Globus pallidus (tissue), 1 donor: ENCODE data around the gene CMTM6.
"Not testable (repeated sequence)": the region's sequence is repeated elsewhere in the genome, so short reads cannot be mapped to it uniquely, and the experiment has no call there.

Experiments used
- DNase-seq: peaks from one replicate; pipeline ENCODE4 v3.0.0-alpha.2; 2015; ENCODE audit warnings: low spot score

Gene CMTM6

DNA sequence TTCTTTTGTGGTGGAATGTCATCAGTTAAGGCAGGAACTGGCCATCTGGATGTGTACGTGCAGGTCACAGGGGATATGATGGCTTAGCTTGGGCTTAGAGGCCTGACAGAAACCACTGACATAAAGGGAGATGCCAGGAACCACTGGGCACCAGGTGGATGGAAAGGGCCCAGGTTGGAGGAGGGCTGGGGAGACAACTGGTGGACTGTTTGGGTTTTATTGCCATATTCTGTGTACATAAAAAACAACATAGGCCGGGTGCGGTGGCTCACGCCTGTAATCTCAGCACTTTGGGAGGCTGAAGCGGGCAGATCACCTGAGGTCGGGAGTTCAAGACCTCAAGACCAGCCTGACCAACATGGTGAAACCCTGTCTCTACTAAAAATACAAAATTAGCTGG is 35.8 kb downstream of the CMTM6 start:
- not testable (repeated sequence) for DNase-seq

DNA sequence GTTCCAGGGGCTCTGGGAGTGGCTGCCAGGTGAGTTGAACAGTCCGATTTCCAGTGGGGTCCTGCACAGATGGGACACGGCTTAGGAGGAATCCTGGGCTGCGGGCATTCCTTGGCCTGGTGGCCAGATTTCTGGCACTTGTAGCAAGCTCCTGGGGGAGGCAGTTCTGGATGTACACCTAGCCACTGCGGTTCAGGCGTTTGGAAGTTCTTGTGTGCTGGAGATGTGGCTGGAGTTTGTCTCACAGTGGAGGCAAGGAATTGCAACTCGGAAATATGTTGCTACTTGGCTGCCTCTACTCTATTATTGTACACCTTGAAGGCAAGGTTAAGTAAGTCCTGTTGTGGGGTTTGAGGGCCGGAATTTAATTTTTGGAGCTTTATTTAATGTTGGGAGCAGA is 37.9 kb downstream of the CMTM6 start:
- not testable (repeated sequence) for DNase-seq

DNA sequence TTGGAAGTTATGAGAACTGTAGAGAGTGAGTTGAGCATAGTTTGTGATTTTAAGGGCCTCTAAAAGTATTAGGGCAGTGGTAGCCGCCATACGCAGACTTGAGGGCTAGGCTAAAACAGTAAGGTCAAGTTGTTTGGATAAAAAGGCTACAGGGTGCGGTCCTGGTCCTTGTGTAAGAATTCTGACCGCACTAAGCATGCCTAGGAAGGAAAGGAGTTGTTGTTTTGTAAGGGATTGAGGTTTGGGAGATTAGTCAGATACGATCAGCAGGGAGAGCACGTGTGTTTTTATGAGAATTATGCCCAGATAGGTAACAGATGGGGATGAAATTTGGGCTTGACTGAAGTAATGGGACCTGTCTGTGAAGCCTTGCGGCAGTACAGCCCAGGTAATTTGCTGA is 39.2 kb downstream of the CMTM6 start:
- DNase-seq = not testable (repeated sequence)

DNA sequence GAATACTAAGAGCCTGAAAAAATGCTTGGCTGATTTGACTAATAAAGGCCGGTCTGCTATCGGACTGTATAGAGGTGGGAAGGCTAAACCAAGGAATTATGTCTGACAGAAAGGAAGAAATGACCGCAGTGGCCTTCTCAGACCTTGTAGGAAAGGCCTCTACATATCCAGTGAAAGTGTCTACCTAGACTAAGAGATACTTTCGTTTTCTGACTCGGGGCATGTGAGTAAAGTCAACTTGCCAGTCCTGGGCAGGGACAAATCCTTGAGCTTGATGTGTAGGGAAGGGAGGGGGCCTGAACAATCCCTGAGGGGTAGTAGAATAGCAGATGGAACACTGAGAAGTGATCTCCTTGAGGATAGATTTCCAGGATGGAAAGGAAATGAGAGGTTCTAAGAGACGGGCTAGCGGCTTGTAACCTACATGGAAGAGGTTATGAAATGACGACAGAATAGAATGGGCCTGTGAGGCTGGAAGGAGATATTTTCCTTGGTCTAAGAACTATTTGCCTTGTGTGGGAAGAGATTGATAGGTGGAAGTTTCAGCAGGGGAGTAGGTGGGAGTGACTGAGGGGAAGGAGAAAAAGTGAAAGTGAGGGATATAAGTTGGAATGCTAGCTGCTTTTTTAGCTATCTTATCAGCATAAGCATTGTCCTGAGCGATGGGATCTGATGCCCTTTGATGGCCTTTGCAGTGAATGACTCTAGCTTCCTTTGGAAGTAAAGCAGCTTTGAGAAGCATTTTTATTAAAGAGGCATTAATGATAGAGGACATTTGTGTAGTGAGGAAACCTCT is 40.3 kb downstream of the CMTM6 start:
- not testable (repeated sequence) for DNase-seq

DNA sequence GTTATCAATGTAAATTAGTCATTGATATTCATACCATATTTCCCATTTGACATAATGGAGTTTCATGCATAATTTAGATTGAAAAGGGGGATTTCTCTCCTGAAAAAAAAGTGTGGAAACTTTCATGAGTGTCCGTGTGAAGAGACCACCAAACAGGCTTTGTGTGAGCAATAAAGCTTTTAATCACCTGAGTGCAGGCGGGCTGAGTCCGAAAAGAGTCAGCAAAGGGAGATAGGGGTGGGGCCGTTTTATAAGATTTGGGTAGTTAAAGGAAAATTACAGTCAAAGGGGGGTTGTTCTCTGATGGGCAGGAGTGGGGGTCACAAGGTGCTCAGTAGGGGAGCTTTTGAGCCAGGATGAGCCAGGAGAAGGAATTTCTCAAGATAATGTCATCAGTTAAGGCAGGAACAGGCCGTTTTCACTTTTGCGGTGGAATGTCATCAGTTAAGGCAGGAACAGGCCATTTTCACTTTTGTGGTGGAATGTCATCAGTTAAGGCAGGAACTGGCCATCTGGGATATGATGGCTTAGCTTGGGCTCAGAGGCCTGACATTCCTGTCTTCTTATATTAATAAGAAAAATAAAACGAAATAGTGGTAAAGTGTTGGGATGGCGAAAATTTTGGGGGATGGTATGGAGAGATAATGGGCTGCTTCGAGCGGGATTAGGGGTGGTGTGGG is 41.7 kb downstream of the CMTM6 start:
- not testable (repeated sequence) for DNase-seq

DNA sequence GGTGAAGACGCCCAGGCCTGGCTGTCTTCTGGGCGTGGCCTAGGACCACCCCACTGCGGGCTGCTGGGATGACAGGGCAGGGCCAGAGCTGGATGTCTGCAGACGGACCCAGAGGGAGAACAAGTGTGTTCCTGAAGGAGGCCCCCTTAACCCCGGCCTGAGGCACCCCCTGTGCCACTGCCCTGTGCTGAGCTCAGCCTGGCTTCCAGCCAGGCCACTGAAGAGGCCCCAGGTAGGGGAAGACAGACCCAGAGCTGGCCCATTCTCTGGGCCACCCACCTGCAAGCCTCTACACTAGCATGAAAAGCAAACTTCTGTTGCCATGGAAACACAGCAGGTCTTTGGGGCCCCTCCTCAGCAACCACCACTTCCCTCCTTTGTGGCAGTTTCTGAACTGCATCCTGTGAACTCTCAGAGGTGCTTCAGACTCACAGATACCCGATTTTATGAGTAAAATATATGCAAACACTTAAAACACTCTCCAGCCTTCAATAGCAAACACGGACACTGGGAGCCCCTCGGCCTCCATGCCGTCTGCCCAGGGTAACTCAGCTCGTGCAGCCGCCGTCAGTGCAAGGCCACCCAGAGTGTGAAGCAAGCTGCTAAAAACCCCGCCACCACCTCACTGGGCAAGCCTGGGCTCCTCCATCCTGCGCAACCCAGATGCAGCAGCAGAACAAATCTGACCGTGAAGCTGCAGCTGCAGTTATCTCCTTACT is 42.5 kb downstream of the CMTM6 start:
- no peak for DNase-seq

DNA sequence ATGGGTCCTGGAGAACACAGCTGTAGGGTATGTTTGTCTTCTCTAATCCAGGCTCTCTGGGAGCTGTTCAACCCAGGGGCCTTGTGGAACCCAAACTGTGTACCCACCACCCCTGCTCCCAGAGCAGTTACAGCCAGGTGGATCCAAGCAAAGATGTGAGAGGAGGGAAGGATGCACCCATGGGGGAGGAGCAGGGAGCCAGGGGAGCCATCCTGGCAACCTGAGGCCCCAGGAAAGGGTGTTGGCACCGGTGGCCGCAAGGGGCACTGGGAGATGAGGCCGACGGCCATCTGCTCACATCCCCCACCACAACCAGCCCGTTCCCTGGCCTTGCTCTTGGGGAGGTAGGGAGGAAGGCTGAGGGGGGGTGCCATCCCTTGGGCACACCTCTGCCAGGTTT is 43.2 kb downstream of the CMTM6 start:
- DNase-seq = no peak

DNA sequence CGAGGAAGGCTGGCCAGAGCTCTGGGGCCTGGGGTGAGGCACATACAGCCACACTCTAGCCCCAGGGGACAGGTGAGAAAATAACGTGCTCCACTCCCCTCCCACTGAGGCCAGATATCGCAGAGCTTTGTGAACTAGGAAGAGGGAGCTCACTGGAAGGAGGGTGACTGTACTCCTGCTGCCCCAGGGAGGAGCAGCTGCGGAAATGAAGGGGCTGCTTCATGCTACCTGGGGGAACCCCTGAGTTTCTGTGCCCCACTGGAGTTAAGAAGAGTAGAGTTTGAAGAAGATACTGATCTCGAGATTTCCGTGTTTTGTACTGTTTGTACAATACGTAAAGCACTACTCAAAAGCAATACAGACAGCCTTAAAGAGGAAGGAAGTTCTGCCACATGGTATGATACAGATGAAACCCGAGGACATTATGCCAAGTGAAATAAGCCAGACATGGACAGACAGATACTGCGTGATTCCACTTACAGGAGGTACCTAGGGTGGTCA is 44.6 kb downstream of the CMTM6 start:
- peak; percentile 35 for DNase-seq

DNA sequence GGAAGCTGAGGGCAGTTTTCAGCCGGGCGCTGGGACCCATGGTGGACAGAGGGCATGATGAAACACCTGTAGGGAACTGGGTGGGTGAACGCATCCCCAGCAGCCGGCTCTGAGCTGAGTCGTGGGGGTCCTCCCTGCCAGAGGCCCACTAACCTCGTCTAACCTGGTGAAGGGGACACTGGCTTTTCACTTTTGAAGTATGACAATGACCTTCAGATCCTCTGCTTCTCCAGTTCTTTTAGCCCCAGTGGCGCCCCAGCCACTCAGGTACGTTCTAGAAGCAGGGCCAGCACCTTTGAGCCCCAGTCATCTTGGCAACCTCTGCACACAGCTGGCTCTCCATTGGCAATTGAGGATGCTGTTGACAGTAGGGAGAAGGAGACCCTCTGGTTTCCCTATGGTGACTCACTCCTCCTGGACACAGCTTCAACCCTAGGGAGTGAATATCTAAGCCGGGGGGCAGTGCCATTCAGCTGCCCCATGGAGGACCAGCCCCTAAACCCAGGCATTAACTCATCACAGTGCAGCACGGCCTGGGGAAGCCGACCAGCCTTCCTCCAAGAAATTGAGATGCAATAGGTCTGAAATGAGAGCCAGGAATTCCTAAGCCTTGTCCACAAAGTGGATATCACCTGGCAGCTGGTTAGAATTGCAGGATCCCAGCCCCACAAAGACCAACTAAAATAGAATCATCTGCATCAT is 46.1 kb downstream of the CMTM6 start:
- DNase-seq = no peak

DNA sequence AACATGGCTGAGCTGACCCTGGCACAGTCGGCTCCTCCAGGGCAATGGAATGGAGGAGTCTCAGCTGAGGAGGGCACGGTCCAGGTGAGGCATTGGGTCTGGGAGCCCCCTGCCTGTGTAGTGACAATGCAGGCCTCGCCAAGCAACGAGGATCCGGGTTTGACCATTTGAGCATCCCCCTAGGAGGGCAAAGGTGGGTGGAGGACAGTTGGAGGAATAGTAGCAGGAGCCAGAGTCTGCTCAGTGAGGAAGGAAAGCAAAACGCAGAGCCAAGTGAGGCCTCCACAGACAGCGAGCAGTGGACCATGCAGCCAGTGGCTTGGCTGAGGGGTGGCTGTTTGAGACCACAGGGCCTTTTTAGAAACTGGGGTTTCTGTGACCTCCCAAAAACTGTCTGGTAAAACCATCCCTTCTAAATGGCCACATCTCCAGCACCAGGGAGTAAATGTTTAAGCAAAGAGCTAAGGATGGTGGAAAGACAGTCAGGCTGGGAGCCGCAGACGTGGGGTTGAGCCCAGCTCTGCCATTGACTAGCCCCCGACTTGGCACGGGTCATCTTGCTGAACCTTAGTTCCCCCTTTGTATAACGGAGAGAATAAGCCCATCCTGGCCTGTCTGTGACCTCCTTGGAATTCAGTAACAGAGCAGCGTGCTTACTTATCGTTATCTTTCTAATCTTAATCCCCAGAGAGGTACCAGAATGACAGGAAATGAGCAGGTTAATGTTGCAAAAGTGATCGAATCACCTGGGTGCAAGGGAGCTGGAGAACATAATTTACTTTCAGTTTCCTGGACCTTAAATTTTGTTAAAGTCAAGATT is 46.8 kb downstream of the CMTM6 start:
- DNase-seq = no peak

DNA sequence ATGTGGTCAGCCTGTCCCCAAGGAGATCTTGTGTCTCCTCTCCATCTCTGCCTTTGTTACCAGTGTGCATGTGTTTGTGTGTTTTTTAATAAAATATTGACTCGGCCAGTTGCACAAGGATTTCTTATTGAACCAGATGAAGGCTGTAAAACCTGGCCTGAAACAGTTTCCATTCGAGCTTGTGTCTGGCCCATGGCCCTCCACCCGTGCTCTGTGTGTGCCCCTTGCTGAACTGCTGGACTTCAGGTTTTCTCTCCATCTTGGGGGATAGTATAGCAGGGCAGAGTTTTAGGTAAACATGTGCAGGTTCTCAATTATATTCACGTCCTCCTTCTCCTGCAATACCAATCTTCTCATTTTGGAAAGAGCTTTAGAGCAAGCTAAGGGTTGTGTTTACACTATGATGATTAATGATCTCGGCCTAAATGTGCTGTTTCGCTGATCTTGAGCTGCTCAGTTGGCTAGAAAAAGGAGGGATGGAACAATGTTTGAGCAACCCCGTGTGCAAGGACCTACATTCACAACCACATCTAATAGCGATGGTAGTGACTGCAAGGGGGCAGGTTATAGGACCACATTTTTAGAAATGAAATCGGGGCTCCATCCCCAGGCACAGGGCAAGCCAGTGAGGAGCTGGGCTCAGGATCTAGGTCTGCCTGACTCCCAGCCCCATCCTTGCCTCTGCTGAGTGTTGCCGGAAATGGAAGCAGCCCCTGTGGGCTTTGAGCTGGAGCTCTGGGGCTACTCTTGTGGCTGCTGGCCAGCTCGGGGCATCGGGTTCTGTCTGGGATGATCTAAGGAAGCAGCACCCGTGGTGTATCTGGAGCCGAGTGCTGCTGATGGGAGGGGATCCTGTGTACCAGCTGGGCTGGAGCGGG is 47.7 kb downstream of the CMTM6 start:
- DNase-seq = no peak

DNA sequence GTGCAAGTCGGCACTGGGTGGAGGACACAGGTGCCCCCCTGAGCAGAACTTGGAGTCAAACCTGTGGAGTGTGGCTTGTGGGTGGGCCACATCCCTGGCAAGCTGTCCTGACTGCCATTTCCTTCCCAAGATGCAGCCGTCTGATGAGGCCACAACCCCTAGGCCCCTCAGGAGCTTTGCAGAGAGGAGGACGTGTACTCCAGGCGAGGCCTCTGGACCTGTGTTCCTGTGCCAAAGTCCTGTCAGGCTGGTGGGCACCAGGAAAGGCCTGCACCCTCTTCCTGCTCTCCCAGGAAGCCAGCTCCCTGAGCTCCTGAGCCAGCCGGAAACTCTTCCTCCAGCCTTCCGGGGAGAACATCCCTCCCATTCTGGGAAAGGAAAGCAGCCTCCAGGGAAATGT is 48.5 kb downstream of the CMTM6 start:
- DNase-seq = no peak

DNA sequence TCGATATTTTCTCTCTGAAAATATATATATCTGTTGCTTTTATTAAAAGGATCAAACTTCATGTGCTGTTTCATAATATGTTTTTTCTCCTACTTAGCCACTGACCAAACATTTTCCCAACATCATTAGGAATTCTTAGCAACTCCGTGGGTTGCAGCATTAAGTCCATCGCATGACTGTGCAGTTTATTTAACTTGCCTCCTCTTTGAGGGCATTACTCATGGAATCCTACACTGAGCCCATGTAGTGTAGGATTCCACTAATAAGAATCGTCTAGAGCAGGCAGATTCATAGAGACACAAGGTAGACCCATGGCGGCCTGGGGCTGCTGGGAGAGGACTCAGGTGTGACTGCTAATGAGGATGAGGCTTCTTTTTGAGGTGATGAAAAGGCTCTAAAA is 49.3 kb downstream of the CMTM6 start:
- no peak for DNase-seq

DNA sequence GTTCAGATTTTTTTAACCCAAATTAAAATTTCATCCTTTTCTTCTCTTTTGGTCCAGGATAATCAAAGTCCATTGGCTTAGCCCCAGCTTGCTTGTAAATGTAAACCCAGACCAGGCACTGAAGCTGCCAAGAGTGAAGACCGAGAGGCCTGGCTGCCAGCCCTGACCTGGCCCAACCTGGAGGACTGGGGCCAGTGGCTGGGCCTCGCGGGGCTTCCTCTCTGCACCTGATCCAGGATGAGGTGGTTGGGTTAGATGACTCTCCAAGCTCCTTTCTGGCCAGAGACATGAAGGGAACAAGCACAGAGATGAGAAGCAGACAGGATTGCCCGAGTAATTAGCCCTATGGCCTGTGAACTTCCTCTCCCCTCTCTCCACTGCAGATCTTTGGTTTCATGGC is 50.6 kb downstream of the CMTM6 start:
- no peak for DNase-seq

DNA sequence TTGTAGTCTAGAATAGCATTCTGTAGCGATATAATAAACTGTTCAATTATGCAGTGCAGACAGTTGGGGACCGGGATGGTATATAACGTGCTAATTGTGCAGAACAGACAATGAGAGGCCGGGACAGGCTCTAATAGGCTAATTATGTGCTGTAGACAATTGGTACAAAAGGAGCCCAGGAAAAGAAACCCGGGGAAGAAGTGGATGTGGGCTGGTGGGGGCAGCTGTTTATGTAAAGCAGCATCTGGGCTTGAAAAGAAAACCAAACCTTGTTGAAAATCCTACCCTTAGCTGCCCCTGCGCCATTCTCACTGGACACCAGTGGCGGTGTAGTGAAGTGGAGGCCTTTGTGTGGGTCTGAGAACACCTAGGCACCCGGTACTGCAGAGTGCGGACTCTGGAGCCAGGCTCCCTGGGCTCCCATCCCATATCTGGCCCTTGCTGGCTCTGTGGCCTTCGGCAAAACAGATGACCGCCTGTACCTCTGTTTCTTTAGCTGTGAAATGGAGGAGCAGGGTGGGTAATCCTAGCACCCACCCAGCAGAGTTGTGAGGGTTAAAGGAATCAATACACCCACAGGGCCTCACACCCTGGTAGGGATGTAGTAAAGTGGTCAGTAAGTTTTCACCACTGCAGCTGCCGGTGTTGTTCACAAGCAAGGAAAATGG is 51.5 kb downstream of the CMTM6 start:
- DNase-seq = peak; percentile 24

DNA sequence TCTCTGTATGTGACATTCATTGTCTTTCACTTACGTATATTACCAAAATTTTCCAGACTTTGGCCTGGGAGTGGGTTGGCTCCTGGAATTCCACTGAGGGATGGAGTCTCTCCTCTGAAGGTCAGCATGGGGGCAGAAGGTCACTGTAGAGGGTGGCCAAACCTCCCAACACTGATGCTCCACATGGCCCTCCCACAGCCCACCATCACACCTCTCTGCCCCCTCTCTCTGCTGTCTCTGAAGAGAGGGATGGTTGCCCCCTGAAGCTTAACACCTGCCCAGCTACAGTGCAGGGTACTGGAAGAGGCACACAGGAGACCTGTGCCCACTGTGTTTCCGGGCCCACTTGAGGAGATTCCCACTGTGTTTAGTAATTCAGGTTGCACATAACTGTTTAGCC is 52.2 kb downstream of the CMTM6 start:
- no peak for DNase-seq

DNA sequence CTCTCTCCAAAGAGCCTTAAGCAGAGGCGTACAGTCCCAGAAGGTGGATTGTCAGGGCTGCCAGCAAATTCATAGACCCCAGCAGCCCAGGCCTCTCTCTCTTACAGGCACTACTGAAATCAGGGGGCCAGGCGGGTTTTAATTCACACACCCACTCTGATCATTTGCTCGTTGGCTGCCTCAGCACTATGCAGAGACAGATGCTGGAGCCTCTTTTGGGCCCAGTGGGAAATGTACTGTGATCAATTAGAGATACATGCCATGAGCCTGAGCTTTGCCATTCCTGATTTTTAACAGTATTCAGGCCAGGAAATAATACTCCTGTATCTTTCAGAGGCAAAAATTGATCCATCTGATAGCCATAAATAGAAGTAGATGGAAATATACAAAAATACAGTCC is 53.0 kb downstream of the CMTM6 start:
- DNase-seq = no peak

DNA sequence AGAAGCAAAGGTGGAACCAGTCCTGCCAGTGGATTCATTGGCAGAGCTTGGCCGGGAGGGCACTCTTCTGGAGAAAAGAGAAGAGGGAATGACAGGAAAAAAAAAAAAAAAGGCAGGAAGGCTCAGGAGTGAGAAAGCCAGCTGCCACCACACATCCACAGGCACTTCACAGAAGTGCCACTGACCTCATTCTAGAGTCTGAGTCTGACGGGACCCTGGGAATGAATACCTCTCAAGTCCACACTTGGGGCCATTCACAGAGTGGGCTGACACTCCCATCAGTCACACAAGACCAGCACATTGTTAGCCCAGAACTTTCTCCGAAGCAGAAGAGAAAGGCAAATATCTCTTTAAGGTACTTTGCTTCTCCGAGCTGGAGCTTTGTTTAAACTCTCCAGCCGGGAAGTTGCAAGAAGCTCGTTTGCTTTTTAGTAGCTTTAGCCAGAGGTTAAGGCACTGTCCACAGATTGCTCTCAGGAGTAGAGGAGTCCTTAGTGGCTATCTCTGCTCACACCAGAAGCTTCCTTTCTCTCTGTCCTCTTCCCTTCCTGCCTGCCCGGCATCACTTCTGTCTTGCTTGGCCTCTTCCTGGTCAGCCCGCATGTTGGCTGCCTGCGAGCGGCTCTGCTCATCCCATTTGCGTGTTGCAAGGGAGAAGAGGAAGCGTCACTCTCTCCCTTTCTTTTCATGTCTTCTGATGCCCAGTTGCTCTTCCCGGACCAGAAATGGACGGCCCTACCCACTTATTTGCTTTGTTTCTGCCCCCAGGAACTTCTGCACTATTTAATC is 53.8 kb downstream of the CMTM6 start:
- DNase-seq = peak; percentile 25

DNA sequence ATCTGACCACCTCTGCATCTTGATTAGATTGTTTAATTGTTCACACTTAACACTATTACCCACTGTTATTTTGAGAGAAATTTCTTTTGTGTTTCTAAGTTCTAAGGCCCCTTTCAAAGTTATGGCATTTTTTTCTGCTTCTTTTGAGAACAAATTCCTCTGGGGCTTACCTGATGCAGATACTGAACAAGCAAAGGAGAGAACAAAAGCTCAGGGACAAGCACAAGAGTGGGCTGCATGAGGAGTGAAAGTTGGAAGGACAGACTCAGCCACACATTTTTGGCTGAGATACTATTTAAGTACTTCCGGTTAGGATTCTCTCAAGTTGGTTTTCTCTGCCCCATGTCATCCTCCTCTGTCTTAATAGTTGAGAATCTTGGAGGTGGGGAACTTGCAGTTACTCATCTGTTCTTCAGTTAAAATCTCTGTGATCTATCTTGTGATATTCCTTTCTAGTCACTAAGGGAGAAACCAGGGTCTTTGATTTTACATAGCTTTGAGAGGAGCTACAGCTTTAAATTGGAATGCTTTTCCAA is 54.7 kb downstream of the CMTM6 start:
- DNase-seq = no peak
